SK-N-SH (cell line): ENCODE measurements around the gene COPS9. TPM values are rescaled to one million over a fixed set of nuclear protein-coding genes. Genes with fewer than 3 reads are reported as not detected.

Source experiments
- CTCF ChIA-PET: fragments of 300-600, 350-600 bp; formaldehyde crosslinking; extraction: SDS; loops from one replicate; lab custom pipeline; 2021; lab: Yijun Ruan, JAX
- POLR2A ChIA-PET: fragments of 350-600 bp; sonication (Branson Sonifier 250); formaldehyde crosslinking; extraction: SDS; loops from one replicate; lab custom pipeline; 2020; ENCODE audit warnings: antibody characterized with exemption, inconsistent platforms; lab: Yijun Ruan, JAX
- DNase-seq: peaks from one replicate; pipeline ENCODE4 v3.0.0; 2012
- H2AFZ ChIP-seq: fragments of 200-600 bp; sonication (generic); 2 replicates; pipeline ENCODE4 v1.8.1; 2016; ENCODE audit warnings: antibody characterized with exemption, mild to moderate bottlenecking, low read depth
- H3F3A ChIP-seq: fragments of 200-600 bp; sonication (generic); replicated peaks from 2 replicates; pipeline ENCODE3; 2016; ENCODE audit warnings: antibody characterized with exemption, mild to moderate bottlenecking; ENCODE audit not compliant: insufficient read depth
- H3K27ac ChIP-seq, 2 experiments: fragments of 200-500 bp in 1 of 2; fragments of 200-600 bp in 1 of 2; sonication (Bioruptor generic) in 1 of 2; sonication (generic), shearing (Covaris generic) in 1 of 2; 2 replicates each; pipeline versions ENCODE4 v1.5.1 to v1.6.1; 2014 to 2016; ENCODE audit warnings: low read depth in 2 of 2, inconsistent platforms in 1 of 2, low read length in 1 of 2, mild to moderate bottlenecking in 1 of 2, mixed read lengths in 1 of 2
- H3K27me3 ChIP-seq: fragments of 200-600 bp; sonication (generic), shearing (Covaris generic); 2 replicates; pipeline ENCODE4 v1.6.1; 2016; ENCODE audit warnings: mixed run types; ENCODE audit not compliant: insufficient read depth
- H3K36me3 ChIP-seq, 2 experiments: fragments of 200-500 bp in 1 of 2; fragments of 200-600 bp in 1 of 2; sonication (Bioruptor generic) in 1 of 2; sonication (generic) in 1 of 2; replicated peaks in 1 of 2; 2 replicates each; pipeline versions ENCODE3 to v1.5.1; 2014 to 2016; ENCODE audit warnings: low read length in 1 of 2, mild to moderate bottlenecking in 1 of 2; ENCODE audit not compliant: insufficient read depth in 2 of 2, control insufficient read depth in 1 of 2
- H3K4me1 ChIP-seq, 2 experiments: fragments of 200-500 bp in 1 of 2; fragments of 200-600 bp in 1 of 2; sonication (Bioruptor generic) in 1 of 2; sonication (generic), shearing (Covaris generic) in 1 of 2; 2 replicates each; pipeline versions ENCODE4 v1.5.1 to v1.6.1; 2014 to 2016; ENCODE audit warnings: low read depth in 1 of 2, low read length in 1 of 2, mixed run types in 1 of 2; ENCODE audit not compliant: insufficient read depth in 2 of 2, control insufficient read depth in 1 of 2
- H3K4me2 ChIP-seq: fragments of 200-600 bp; sonication (generic), shearing (Covaris generic); 2 replicates; pipeline ENCODE4 v1.6.1; 2017; ENCODE audit warnings: mixed run types
- H3K4me3 ChIP-seq, 2 experiments: fragments of 200-500 bp in 1 of 2; fragments of 200-600 bp in 1 of 2; sonication (Bioruptor generic) in 1 of 2; sonication (generic), shearing (Covaris generic) in 1 of 2; 2 replicates each; pipeline versions ENCODE4 v1.5.1 to v1.8.1; 2014 to 2016; ENCODE audit warnings: low read depth in 2 of 2, inconsistent platforms in 1 of 2, low read length in 1 of 2, mild to moderate bottlenecking in 1 of 2, mixed read lengths in 1 of 2, moderate library complexity in 1 of 2
- H3K79me2 ChIP-seq: fragments of 200-600 bp; sonication (generic); 2 replicates; pipeline ENCODE4 v1.8.1; 2017; ENCODE audit warnings: mild to moderate bottlenecking; ENCODE audit not compliant: insufficient read depth
- H3K9ac ChIP-seq: fragments of 200-600 bp; sonication (generic); 2 replicates; pipeline ENCODE4 v1.6.1; 2017; ENCODE audit warnings: mixed run types
- H3K9me2 ChIP-seq: fragments of 200-600 bp; sonication (generic); 2 replicates; pipeline ENCODE4 v1.6.1; 2017; ENCODE audit warnings: mixed run types
- H3K9me3 ChIP-seq: fragments of 200-600 bp; sonication (generic); 2 replicates; pipeline ENCODE4 v1.6.1; 2017; ENCODE audit warnings: mixed run types, mild to moderate bottlenecking, moderate library complexity
- H4K20me1 ChIP-seq: fragments of 200-600 bp; sonication (generic); 2 replicates; pipeline ENCODE4 v1.6.1; 2017; ENCODE audit warnings: mild to moderate bottlenecking, mixed run types; ENCODE audit not compliant: insufficient read depth
- EP300 ChIP-seq, 2 experiments: IDR thresholded peaks; 2 replicates each; pipeline versions ENCODE4 v1.4.0 to v1.6.1; 2012; ENCODE audit warnings: borderline replicate concordance in 1 of 2, low read depth in 1 of 2, low read length in 1 of 2
- EZH2phosphoT487 ChIP-seq: fragments of 200-600 bp; sonication (generic); IDR thresholded peaks from 2 replicates; pipeline ENCODE4 v1.6.1; 2017; ENCODE audit warnings: low read depth, mixed run types, mild to moderate bottlenecking, antibody characterized with exemption, moderate library complexity, borderline replicate concordance
- FOSL2 ChIP-seq: IDR thresholded peaks from 2 replicates; pipeline ENCODE4 v1.4.0; 2012; ENCODE audit warnings: low read depth, mild to moderate bottlenecking, moderate library complexity, borderline replicate concordance
- GABPA ChIP-seq: IDR thresholded peaks from 2 replicates; pipeline ENCODE4 v1.4.0; 2012; ENCODE audit warnings: low read depth, mild to moderate bottlenecking
- NFIC ChIP-seq: IDR thresholded peaks from 2 replicates; pipeline ENCODE4 v1.4.0; 2012; ENCODE audit warnings: borderline replicate concordance
- RCOR1 ChIP-seq: fragments of 150-350 bp; IDR thresholded peaks from 2 replicates; pipeline ENCODE4 v1.6.1; 2017; ENCODE audit warnings: antibody characterized with exemption, low read length
- RXRA ChIP-seq: IDR thresholded peaks from 2 replicates; pipeline ENCODE4 v1.4.0; 2012; ENCODE audit warnings: low read depth, mild to moderate bottlenecking, borderline replicate concordance
- SIN3A ChIP-seq: IDR thresholded peaks from 2 replicates; pipeline ENCODE4 v1.6.1; 2012; ENCODE audit warnings: low read depth, mild to moderate bottlenecking, low read length, moderate library complexity, borderline replicate concordance
- TAF1 ChIP-seq: IDR thresholded peaks from 2 replicates; pipeline ENCODE4 v1.6.1; 2012; ENCODE audit warnings: low read depth, mild to moderate bottlenecking, low read length, moderate library complexity, borderline replicate concordance
- TEAD4 ChIP-seq: IDR thresholded peaks from 2 replicates; pipeline ENCODE4 v1.4.0; 2012; ENCODE audit warnings: mild to moderate bottlenecking, borderline replicate concordance; ENCODE audit not compliant: insufficient read depth
- YY1 ChIP-seq: IDR thresholded peaks from 2 replicates; pipeline ENCODE4 v1.4.0; 2012; ENCODE audit warnings: low read depth, mild to moderate bottlenecking
- WGBS: methylation state at CpG from one replicate; pipeline ENCODE4 v1.1.6; 2017; ENCODE audit warnings: low lambda C conversion rate; 5-methylcytosine and 5-hydroxymethylcytosine counted together
- polyA plus RNA-seq, 3 experiments: library from polyadenylated mRNA; depleted of rRNA; stranded (reverse); fragments of >200 nt; gene quantifications; 2 replicates each; pipeline ENCODE4 v1.2.3, GENCODE V29; 2012
- TF ChIP-seq, protein P1 (sequence below): fragments of 200-600 bp; sonication (generic); IDR thresholded peaks from 2 replicates; pipeline ENCODE4 v1.6.1; 2017; ENCODE audit warnings: antibody characterized with exemption, mild to moderate bottlenecking, moderate library complexity
- TF ChIP-seq, protein P2 (sequence below): IDR thresholded peaks from 2 replicates; pipeline ENCODE4 v1.6.1; 2012; ENCODE audit warnings: mild to moderate bottlenecking, low read depth, low read length, moderate library complexity
- TF ChIP-seq, protein P3 (sequence below): IDR thresholded peaks from 2 replicates; pipeline ENCODE4 v1.4.0; 2012; ENCODE audit warnings: low read depth, borderline replicate concordance
- TF ChIP-seq, protein P4 (sequence below): IDR thresholded peaks from 2 replicates; pipeline ENCODE4 v1.4.0; 2012; ENCODE audit warnings: low read depth

Gene COPS9
- polyA plus RNA-seq, 1 of the 3 experiments (the other 2 are of a cell fraction): 717 TPM

DNA sequence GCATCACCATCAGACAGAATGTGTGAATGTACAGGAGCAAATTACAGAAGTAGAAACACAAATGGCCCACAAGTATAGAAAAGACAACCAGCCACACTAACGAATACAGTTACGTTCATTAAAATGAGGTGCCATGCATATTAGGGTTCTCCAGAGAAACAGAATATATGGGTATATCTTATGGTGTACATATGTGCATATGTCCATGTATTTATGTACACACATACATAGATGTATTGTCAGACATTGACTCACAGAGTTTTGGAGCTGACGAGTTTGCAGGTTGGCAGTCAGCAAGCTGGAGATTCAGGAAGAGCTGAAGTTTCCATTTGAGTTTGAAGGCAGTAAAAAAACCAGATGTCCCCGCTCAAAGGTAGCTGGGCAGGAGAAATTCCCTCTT lies 33.0 kb downstream of the COPS9 start:
- TF ChIP-seq FOSL2 (no peak), TAF1 (no peak), GABPA (no peak), RCOR1 (no peak), EP300 (IDR thresholded peaks at IDR 0.05; ENCODE audit: borderline replicate concordance in 1 of 2, low read depth in 1 of 2, low read length in 1 of 2) (no peak), RXRA (no peak), SIN3A (no peak), YY1 (no peak), EZH2phosphoT487 (no peak), NFIC (no peak), TEAD4 (no peak)
- TF ChIP-seq, protein P1, sequence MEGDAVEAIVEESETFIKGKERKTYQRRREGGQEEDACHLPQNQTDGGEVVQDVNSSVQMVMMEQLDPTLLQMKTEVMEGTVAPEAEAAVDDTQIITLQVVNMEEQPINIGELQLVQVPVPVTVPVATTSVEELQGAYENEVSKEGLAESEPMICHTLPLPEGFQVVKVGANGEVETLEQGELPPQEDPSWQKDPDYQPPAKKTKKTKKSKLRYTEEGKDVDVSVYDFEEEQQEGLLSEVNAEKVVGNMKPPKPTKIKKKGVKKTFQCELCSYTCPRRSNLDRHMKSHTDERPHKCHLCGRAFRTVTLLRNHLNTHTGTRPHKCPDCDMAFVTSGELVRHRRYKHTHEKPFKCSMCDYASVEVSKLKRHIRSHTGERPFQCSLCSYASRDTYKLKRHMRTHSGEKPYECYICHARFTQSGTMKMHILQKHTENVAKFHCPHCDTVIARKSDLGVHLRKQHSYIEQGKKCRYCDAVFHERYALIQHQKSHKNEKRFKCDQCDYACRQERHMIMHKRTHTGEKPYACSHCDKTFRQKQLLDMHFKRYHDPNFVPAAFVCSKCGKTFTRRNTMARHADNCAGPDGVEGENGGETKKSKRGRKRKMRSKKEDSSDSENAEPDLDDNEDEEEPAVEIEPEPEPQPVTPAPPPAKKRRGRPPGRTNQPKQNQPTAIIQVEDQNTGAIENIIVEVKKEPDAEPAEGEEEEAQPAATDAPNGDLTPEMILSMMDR: no peak
- TF ChIP-seq, protein P2, sequence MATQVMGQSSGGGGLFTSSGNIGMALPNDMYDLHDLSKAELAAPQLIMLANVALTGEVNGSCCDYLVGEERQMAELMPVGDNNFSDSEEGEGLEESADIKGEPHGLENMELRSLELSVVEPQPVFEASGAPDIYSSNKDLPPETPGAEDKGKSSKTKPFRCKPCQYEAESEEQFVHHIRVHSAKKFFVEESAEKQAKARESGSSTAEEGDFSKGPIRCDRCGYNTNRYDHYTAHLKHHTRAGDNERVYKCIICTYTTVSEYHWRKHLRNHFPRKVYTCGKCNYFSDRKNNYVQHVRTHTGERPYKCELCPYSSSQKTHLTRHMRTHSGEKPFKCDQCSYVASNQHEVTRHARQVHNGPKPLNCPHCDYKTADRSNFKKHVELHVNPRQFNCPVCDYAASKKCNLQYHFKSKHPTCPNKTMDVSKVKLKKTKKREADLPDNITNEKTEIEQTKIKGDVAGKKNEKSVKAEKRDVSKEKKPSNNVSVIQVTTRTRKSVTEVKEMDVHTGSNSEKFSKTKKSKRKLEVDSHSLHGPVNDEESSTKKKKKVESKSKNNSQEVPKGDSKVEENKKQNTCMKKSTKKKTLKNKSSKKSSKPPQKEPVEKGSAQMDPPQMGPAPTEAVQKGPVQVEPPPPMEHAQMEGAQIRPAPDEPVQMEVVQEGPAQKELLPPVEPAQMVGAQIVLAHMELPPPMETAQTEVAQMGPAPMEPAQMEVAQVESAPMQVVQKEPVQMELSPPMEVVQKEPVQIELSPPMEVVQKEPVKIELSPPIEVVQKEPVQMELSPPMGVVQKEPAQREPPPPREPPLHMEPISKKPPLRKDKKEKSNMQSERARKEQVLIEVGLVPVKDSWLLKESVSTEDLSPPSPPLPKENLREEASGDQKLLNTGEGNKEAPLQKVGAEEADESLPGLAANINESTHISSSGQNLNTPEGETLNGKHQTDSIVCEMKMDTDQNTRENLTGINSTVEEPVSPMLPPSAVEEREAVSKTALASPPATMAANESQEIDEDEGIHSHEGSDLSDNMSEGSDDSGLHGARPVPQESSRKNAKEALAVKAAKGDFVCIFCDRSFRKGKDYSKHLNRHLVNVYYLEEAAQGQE: no peak
- TF ChIP-seq, protein P3, sequence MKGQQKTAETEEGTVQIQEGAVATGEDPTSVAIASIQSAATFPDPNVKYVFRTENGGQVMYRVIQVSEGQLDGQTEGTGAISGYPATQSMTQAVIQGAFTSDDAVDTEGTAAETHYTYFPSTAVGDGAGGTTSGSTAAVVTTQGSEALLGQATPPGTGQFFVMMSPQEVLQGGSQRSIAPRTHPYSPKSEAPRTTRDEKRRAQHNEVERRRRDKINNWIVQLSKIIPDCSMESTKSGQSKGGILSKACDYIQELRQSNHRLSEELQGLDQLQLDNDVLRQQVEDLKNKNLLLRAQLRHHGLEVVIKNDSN: no peak
- TF ChIP-seq, protein P4, sequence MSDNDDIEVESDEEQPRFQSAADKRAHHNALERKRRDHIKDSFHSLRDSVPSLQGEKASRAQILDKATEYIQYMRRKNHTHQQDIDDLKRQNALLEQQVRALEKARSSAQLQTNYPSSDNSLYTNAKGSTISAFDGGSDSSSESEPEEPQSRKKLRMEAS: no peak
- TF ChIP-seq, all 33 proteins: peak for 0
- no peak for DNase-seq
- Histone ChIP-seq H2AFZ (no peak overlapping the region), H3F3A (no peaks in the 10 kb centered on the region), H4K20me1 (no peaks in the 10 kb centered on the region), H3K4me3 (no peak overlapping the region), H3K27me3 (no peaks in the 10 kb centered on the region; the same call in 1 of the 2 replicates), H3K4me2 (no peak overlapping the region), H3K79me2 (no peaks in the 10 kb centered on the region), H3K9ac (no peak overlapping the region), H3K9me2 (no peaks in the 10 kb centered on the region), H3K27ac (no peak overlapping the region), H3K36me3 (no peaks in the 10 kb centered on the region), H3K4me1 (no peaks in the 10 kb centered on the region), H3K9me3 (no peaks in the 10 kb centered on the region)
- WGBS: 23% methylated on average over 4 of the region's 4 CpGs
- ChIA-PET CTCF (no interaction called here), POLR2A (no interaction called here)
